Stimulated activated CD8-positive, alpha-beta memory T cell treated with anti-CD3 and anti-CD28 coated beads, Interleukin-7, amount 100 ng/mL, for 4 hours (primary cell): ENCODE results near the gene NAV1.

Experiments used
- DNase-seq, 2 donors: peaks; one replicate each; pipeline ENCODE4 v3.0.0-alpha.2; 2020; ENCODE audit warnings: low read depth in 2 of 2

NAV1 gene

GRCh38 chr1:201551096-201551495 is 12.2 kb downstream of the NAV1 start:
- DNase-seq = no peak

GRCh38 chr1:201551877-201552731 is 13.2 kb downstream of the NAV1 start:
- no peak for DNase-seq

- no peak for DNase-seq
Measured at GRCh38 chr1:201552941-201553351, 14.0 kb downstream of the NAV1 start.

GRCh38 chr1:201553496-201554189 is 14.7 kb downstream of the NAV1 start:
- no peak for DNase-seq

DNA sequence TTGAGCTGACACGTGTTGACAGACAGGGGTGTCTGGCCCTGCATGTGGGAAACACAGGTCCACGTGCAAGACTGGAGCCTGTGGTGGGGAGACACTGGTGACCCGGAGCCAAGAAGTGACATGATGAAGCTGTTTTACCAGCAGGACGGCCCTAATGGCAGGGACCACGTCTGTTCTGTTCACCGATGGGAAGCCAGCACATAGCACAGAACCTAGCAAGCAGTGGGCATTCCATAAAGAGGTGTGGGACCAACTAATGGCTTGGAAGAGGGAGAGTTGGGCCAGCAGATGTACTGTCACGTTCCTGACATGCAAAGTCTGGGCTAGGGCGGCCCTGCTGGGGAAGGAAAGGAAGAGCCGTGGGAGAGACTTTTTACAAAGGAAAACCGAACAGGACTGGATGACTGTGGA is 15.3 kb downstream of the NAV1 start:
- no peak for DNase-seq

DNA sequence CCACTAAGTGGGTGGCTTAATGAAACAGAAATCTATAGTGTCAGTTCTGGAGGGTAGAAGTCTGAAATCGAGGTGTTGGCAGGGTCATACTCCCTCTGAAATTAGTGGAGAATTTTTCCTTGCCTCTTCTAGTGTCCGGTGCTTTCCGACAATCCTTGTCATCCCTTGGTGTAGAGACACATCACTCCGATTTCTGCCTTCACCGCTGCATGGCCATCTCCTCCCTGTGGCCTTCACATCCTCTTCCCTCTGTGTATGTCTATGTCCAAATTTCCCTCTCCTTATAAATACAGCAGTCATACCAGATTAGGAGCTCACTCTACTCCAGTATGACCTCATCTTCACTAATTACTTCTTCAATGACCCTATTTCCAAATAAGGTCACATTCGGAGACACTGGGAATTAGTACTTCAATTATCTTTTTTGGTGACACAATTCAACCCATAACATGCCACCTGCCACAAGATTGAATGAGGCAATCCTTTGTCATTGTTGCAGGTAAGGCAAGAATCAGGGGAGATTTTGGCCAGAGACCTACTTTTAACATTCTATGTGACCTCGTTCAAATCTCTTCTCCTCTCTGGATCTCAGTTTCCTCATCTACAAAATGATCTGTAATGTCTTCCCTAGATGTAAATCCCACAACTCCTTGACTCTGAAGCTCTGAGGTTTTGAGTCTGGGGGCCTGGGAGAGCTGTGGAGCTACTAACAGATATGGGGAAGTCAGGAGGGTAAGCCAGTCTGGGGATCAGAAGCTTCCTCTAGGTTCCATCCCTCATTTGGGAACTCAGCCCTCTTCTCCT is 16.1 kb downstream of the NAV1 start:
- no peak for DNase-seq

DNA sequence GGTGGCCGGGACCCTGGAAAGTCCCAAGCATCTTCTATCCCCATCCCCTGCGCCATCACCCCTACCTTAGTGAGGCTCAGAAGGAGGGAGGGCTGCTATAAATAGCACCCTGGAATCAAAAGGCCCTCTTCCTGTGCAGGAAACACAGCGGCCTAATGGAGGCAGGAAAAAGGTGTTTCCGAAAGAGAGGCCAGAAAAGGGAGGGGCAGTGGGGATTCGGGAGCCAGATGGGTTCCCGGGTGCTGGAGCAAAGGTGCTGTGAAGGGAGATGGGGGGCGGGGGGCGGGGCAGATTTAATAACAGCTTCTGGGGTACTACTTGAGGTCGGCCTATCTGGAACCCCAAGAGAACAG is 16.6 kb downstream of the NAV1 start:
- DNase-seq = no peak

DNA sequence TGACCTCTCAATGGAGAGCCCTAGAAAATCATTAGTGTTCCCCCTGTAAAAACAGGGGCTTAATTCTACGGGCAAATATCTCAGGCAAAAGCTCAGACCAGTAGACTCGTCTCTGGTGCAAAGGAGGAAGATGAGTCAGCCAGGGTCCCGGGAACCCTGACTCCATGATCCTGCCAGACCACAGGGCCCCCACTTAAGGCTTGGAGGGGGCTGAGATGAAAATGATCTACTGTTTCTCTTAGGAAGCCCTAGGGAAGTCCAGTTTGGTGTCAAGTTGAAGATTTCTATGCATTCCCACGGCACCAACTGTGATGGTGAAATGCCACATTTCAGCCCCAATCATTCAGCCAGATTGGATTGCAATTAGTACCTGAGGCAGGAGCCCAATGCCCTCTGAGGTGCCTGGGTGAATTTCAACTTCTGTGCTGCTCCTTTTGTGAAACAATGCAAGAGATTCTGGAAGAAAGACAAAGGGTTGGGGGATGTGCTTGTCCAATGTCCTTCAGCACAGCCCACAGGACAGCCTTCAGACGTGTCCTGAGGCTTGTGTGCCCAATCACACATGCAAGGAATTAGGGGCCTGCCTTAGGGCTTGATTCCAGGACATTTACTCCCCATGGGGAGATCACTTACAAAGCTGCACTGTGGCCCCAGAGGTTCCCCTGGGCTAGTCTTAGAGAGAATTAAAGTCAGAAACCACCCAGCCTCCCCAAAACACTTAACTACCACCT is 18.1 kb downstream of the NAV1 start:
- no peak for DNase-seq

DNA sequence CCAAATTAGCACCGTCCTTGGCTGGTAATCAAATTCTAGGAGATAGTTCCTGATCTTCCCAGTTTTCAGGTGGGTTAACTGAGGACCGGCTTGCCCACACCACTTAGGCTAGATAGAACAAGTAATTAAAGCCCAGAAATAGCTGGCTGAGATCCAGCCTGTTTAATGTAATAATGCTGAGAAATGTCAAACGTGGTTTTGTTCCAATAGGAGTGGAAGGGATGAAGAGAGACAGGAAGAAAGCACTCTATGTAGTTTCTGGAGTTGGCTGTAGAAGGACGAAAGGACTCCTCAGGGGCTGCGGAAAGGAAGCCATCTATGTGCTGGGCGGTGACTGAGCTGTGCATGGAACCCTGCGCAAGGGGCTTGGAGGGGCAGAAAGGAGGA is 18.6 kb downstream of the NAV1 start:
- DNase-seq = no peak

DNA sequence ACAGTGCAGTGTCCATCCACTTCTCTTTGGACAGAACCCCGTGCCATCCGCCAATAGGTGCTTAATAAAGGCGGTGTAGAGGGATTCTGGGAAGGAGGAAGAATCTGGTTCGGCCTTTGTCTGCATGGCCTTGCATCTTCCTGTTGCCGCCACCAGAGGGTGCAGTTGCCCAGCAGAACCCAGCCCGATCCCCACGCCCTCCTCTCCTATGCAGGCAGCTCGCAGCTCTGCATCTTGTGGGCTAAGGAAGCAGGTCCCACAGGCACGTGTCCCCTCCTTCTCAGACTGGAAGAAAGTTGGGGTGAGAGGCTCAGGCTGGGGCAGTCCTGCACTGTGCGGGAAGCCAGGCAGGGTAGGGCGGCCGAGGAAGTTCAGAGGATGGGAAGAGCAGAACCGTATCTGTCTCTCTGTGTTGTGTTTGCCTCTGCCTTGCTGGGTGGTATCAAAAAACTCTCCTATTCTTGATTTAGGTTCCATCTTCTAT is 20.8 kb downstream of the NAV1 start:
- peak; percentile 21 to 36 for DNase-seq

- no peak for DNase-seq
Measured at GRCh38 chr1:201560328-201561194, 21.6 kb downstream of the NAV1 start.

DNA sequence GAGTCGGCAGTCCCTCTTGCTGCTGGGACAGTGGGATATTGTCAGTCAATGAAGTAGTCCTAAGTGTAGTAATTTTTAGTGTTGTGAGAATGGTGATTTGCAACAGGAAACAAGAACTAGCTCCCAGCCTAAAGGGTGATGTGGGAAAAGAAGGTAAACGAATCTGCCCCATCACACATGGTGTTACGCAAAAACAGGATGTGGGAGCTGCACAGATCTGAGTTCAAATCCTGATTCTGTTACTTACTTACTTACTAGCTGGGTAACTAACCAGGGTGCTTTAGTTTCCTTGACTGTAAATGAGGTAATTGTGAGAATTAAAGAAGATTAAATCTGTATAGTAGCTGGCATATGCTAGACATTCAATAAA is 22.3 kb downstream of the NAV1 start:
- no peak for DNase-seq

GRCh38 chr1:201561601-201562000 is 22.7 kb downstream of the NAV1 start:
- DNase-seq = no peak

DNA sequence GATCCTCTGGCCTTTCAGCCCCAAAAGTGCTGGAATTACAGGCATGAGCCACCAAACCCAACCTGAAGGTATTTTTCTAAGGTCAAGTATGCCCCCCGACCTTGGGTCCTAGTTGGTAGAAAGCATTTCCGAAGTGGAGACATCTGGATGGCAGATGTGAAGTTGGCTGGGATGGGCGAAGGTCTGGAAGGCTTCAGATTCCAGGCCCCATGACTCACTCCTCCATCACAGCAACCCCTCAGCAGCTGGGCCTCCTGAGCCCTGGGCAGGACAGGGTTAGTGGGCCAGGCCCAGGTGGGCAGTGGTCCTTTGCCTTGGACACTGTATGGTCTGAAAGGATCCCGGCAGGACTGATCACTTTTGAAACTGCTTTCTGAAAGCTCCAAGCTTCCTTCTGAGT is 23.3 kb downstream of the NAV1 start:
- no peak for DNase-seq

- no peak for DNase-seq
Measured at GRCh38 chr1:201562659-201563405, 23.9 kb downstream of the NAV1 start.

DNA sequence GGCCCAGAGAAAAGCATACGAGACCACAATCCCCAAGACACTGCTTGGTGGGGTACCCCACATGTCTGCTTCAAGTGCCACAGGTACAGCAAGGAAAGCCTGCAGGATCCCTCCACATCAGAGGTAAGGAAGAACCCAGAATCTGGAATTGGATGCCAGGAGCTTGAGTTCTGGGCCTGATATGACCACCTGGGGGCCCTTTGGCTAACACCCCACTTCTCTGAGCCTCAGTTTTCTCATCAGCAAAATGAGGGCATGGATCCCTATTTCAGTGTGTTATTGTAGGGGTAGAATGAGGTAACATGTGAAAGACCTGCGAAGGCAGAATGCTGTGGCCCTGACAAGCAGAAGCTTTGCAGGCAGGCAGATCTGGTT is 24.5 kb downstream of the NAV1 start:
- DNase-seq = no peak

GRCh38 chr1:201563941-201564340 is 25.0 kb downstream of the NAV1 start:
- no peak for DNase-seq

GRCh38 chr1:201565024-201565730 is 26.2 kb downstream of the NAV1 start:
- no peak for DNase-seq

GRCh38 chr1:201565771-201566528 is 27.0 kb downstream of the NAV1 start:
- DNase-seq = no peak
